Glutamatergic neuron (in vitro differentiated cells): ENCODE results near the gene PALM. TPM values are rescaled to one million over a fixed set of nuclear protein-coding genes. Genes with fewer than 3 reads are reported as not detected.
A peak's percentile ranks its signal among the peaks of the same experiment; 100 is the strongest.

Experiments
- DNase-seq: peaks from one replicate; pipeline ENCODE4 v3.0.0; 2022
- H3K27ac Mint-ChIP-seq: one replicate; pipeline ENCODE4 v1.8.0; 2020; ENCODE audit warnings: mild to moderate bottlenecking, mixed read lengths, inconsistent platforms; ENCODE audit not compliant: unreplicated experiment
- H3K27me3 Mint-ChIP-seq: one replicate; pipeline ENCODE4 v1.8.0; 2020; ENCODE audit warnings: mild to moderate bottlenecking, moderate library complexity, mixed read lengths, inconsistent platforms; ENCODE audit not compliant: unreplicated experiment
- H3K36me3 Mint-ChIP-seq: one replicate; pipeline ENCODE4 v1.8.0; 2020; ENCODE audit warnings: mild to moderate bottlenecking, mixed read lengths, inconsistent platforms; ENCODE audit not compliant: unreplicated experiment
- H3K4me1 Mint-ChIP-seq: one replicate; pipeline ENCODE4 v1.8.0; 2020; ENCODE audit warnings: mild to moderate bottlenecking, low read depth, mixed read lengths, inconsistent platforms; ENCODE audit not compliant: unreplicated experiment
- H3K4me3 Mint-ChIP-seq: one replicate; pipeline ENCODE4 v1.8.0; 2020; ENCODE audit warnings: mild to moderate bottlenecking, mixed read lengths, inconsistent platforms; ENCODE audit not compliant: unreplicated experiment
- H3K9me3 Mint-ChIP-seq: one replicate; pipeline ENCODE4 v1.8.0; 2020; ENCODE audit warnings: mild to moderate bottlenecking, moderate library complexity, mixed read lengths, inconsistent platforms; ENCODE audit not compliant: unreplicated experiment
- CTCF ChIP-seq: fragments of 200-600 bp; sonication (generic); IDR thresholded peaks from one replicate; pipeline ENCODE4 v1.5.0; 2021; ENCODE audit not compliant: partially characterized antibody, unreplicated experiment
- total RNA-seq: library from RNA; stranded (reverse); fragmentation: NEBNext Ultra II Directional; extraction: Animal tissue kit (Norgen Biotek cat#: 25700); gene quantifications from one replicate; pipeline ENCODE4 v1.2.1, GENCODE V29; 2021; ENCODE audit not compliant: unreplicated experiment

PALM gene
- total RNA-seq, 1 donor from 2014 or later: 349 TPM

- no peak overlapping the region for H3K4me3 Mint-ChIP-seq
- peak; percentile 30 for TF ChIP-seq CTCF
- H3K36me3 Mint-ChIP-seq: no peaks in the 10 kb centered on the region
- H3K4me1 Mint-ChIP-seq: no peaks in the 10 kb centered on the region
- DNase-seq: peak; percentile 71
- no peak overlapping the region for H3K27ac Mint-ChIP-seq
- peaks cover 4% of the 10 kb centered on the region for H3K9me3 Mint-ChIP-seq
- no peaks in the 10 kb centered on the region for H3K27me3 Mint-ChIP-seq
Measured at GRCh38 chr19:771332-771785, 62.6 kb downstream of the PALM start.

- Mint-ChIP-seq H3K36me3 (no peaks in the 10 kb centered on the region), H3K27ac (no peak overlapping the region)
- no peak for DNase-seq
Measured at GRCh38 chr19:772063-772462, 63.3 kb downstream of the PALM start.

GRCh38 chr19:772730-773436, 64.1 kb downstream of the PALM start:
- no peak for DNase-seq
- no peak overlapping the region for H3K27ac Mint-ChIP-seq
- no peak for TF ChIP-seq CTCF
- H3K27me3 Mint-ChIP-seq: peaks cover 3% of the 10 kb centered on the region
- no peak overlapping the region for H3K4me3 Mint-ChIP-seq
- peaks cover 3% of the 10 kb centered on the region for H3K4me1 Mint-ChIP-seq
- H3K36me3 Mint-ChIP-seq: no peaks in the 10 kb centered on the region
- peaks cover 4% of the 10 kb centered on the region for H3K9me3 Mint-ChIP-seq

More at GRCh38 chr19:772063-772462, 63.3 kb downstream of the PALM start:
- Mint-ChIP-seq H3K4me3 (no peak overlapping the region), H3K4me1 (peaks cover 3% of the 10 kb centered on the region), H3K9me3 (peaks cover 4% of the 10 kb centered on the region), H3K27me3 (peaks cover 3% of the 10 kb centered on the region)
- TF ChIP-seq CTCF: no peak

- H3K36me3 Mint-ChIP-seq: no peaks in the 10 kb centered on the region
- H3K4me3 Mint-ChIP-seq: peak overlapping the region; percentile 58
- no peak for TF ChIP-seq CTCF
- H3K4me1 Mint-ChIP-seq: peaks cover 4% of the 10 kb centered on the region
- DNase-seq: peak; percentile 71
- peaks cover 7% of the 10 kb centered on the region for H3K9me3 Mint-ChIP-seq
- peak overlapping the region; percentile 93 for H3K27ac Mint-ChIP-seq
- H3K27me3 Mint-ChIP-seq: peaks cover 3% of the 10 kb centered on the region
Measured at GRCh38 chr19:776549-776948, 67.8 kb downstream of the PALM start.

- Mint-ChIP-seq H3K9me3 (peaks cover 7% of the 10 kb centered on the region), H3K4me1 (peaks cover 9% of the 10 kb centered on the region), H3K27me3 (peaks cover 7% of the 10 kb centered on the region), H3K36me3 (no peaks in the 10 kb centered on the region), H3K4me3 (no peak overlapping the region), H3K27ac (no peak overlapping the region)
- no peak for DNase-seq
- TF ChIP-seq CTCF: no peak
Measured at GRCh38 chr19:778910-779653, 70.3 kb downstream of the PALM start.
